Muscle layer of duodenum (tissue), 2 donors: ENCODE results near the gene KCNT1.

Experiments used
- H3K27ac ChIP-seq: one replicate; pipeline ENCODE4 v1.7.0; 2013; ENCODE audit warnings: mild to moderate bottlenecking, low read length
- H3K27me3 ChIP-seq: one replicate; pipeline ENCODE4 v1.7.0; 2013; ENCODE audit warnings: low read depth, mild to moderate bottlenecking, control low read depth, low read length
- H3K36me3 ChIP-seq, 2 donors: one replicate each; pipeline ENCODE4 v1.7.0; 2013; ENCODE audit warnings: low read length in 2 of 2, control low read depth in 1 of 2, mild to moderate bottlenecking in 1 of 2; ENCODE audit not compliant: insufficient read depth in 2 of 2, control insufficient read depth in 1 of 2
- H3K4me1 ChIP-seq, 2 donors: one replicate each; pipeline ENCODE4 v1.7.0; 2013; ENCODE audit warnings: low read length in 2 of 2, mild to moderate bottlenecking in 2 of 2, control low read depth in 1 of 2, moderate library complexity in 1 of 2; ENCODE audit not compliant: insufficient read depth in 2 of 2, control insufficient read depth in 1 of 2
- H3K4me3 ChIP-seq, 2 donors: one replicate each; pipeline ENCODE4 v1.7.0; 2013; ENCODE audit warnings: low read length in 2 of 2, low read depth in 1 of 2, mild to moderate bottlenecking in 1 of 2
- H3K9me3 ChIP-seq, 2 donors: one replicate each; pipeline ENCODE4 v1.7.0; 2013; ENCODE audit warnings: low read length in 2 of 2, control low read depth in 1 of 2, mild to moderate bottlenecking in 1 of 2; ENCODE audit not compliant: control insufficient read depth in 1 of 2
- donor health status: healthy.

KCNT1 gene

GRCh38 chr9:135741276-135742219 lies 39.6 kb downstream of the KCNT1 start:
- Histone ChIP-seq H3K4me1 (no peaks in the 10 kb centered on the region), H3K27me3 (no peaks in the 10 kb centered on the region), H3K4me3 (no peak overlapping the region), H3K36me3 (no peaks in the 10 kb centered on the region), H3K27ac (no peak overlapping the region), H3K9me3 (no peaks in the 10 kb centered on the region)

GRCh38 chr9:135743021-135743420 lies 41.0 kb downstream of the KCNT1 start:
- Histone ChIP-seq H3K27me3 (no peaks in the 10 kb centered on the region), H3K9me3 (no peaks in the 10 kb centered on the region), H3K36me3 (no peaks in the 10 kb centered on the region), H3K4me3 (no peak overlapping the region), H3K27ac (no peak overlapping the region), H3K4me1 (no peaks in the 10 kb centered on the region)

GRCh38 chr9:135743546-135744332 lies 41.8 kb downstream of the KCNT1 start:
- no peaks in the 10 kb centered on the region for H3K9me3 ChIP-seq

GRCh38 chr9:135744333-135745070 lies 42.5 kb downstream of the KCNT1 start:
- no peaks in the 10 kb centered on the region for H3K9me3 ChIP-seq
- no peak overlapping the region for H3K4me3 ChIP-seq
- H3K4me1 ChIP-seq: no peaks in the 10 kb centered on the region
- no peaks in the 10 kb centered on the region for H3K27me3 ChIP-seq
- no peak overlapping the region for H3K27ac ChIP-seq
- no peaks in the 10 kb centered on the region for H3K36me3 ChIP-seq

More at GRCh38 chr9:135743546-135744332, 41.8 kb downstream of the KCNT1 start:
- Histone ChIP-seq H3K27ac (no peak overlapping the region), H3K36me3 (no peaks in the 10 kb centered on the region), H3K4me1 (no peaks in the 10 kb centered on the region), H3K4me3 (no peak overlapping the region), H3K27me3 (no peaks in the 10 kb centered on the region)

- H3K4me1 ChIP-seq: no peaks in the 10 kb centered on the region
Observed at GRCh38 chr9:135745189-135745588, 43.2 kb downstream of the KCNT1 start.

GRCh38 chr9:135745686-135746324 lies 43.8 kb downstream of the KCNT1 start:
- Histone ChIP-seq H3K4me3 (no peak overlapping the region), H3K36me3 (no peaks in the 10 kb centered on the region), H3K27me3 (no peaks in the 10 kb centered on the region), H3K9me3 (no peaks in the 10 kb centered on the region), H3K4me1 (no peaks in the 10 kb centered on the region), H3K27ac (no peak overlapping the region)

More at GRCh38 chr9:135745189-135745588, 43.2 kb downstream of the KCNT1 start:
- H3K9me3 ChIP-seq: no peaks in the 10 kb centered on the region
- no peak overlapping the region for H3K27ac ChIP-seq
- no peak overlapping the region for H3K4me3 ChIP-seq
- H3K27me3 ChIP-seq: no peaks in the 10 kb centered on the region
- H3K36me3 ChIP-seq: no peaks in the 10 kb centered on the region

- H3K4me3 ChIP-seq: no peak overlapping the region
- no peaks in the 10 kb centered on the region for H3K9me3 ChIP-seq
- H3K27me3 ChIP-seq: no peaks in the 10 kb centered on the region
- H3K27ac ChIP-seq: no peak overlapping the region
- H3K4me1 ChIP-seq: no peaks in the 10 kb centered on the region
- no peaks in the 10 kb centered on the region for H3K36me3 ChIP-seq
Observed at GRCh38 chr9:135746565-135746964, 44.6 kb downstream of the KCNT1 start.

- Histone ChIP-seq H3K4me1 (no peaks in the 10 kb centered on the region), H3K27ac (no peak overlapping the region), H3K36me3 (no peaks in the 10 kb centered on the region), H3K27me3 (no peaks in the 10 kb centered on the region), H3K9me3 (no peaks in the 10 kb centered on the region), H3K4me3 (no peak overlapping the region)
Observed at GRCh38 chr9:135747311-135747710, 45.3 kb downstream of the KCNT1 start.

- H3K27ac ChIP-seq: no peak overlapping the region
- H3K27me3 ChIP-seq: no peaks in the 10 kb centered on the region
- H3K9me3 ChIP-seq: no peaks in the 10 kb centered on the region
Observed at GRCh38 chr9:135748676-135749075, 46.7 kb downstream of the KCNT1 start.

GRCh38 chr9:135749171-135750045 lies 47.4 kb downstream of the KCNT1 start:
- H3K27me3 ChIP-seq: no peaks in the 10 kb centered on the region

More at GRCh38 chr9:135748676-135749075, 46.7 kb downstream of the KCNT1 start:
- H3K36me3 ChIP-seq: no peaks in the 10 kb centered on the region
- no peak overlapping the region for H3K4me3 ChIP-seq
- H3K4me1 ChIP-seq: no peaks in the 10 kb centered on the region

More at GRCh38 chr9:135749171-135750045, 47.4 kb downstream of the KCNT1 start:
- Histone ChIP-seq H3K4me3 (no peak overlapping the region), H3K9me3 (no peaks in the 10 kb centered on the region), H3K4me1 (no peaks in the 10 kb centered on the region), H3K36me3 (no peaks in the 10 kb centered on the region), H3K27ac (no peak overlapping the region)
